Inflammatory macrophage (primary cell): ENCODE measurements around the gene CXCL17.

Source experiments
- DNase-seq, 2 donors: peaks; one replicate each; pipeline ENCODE4 v3.0.0-alpha.2; 2020 to 2022

The CXCL17 gene

DNA sequence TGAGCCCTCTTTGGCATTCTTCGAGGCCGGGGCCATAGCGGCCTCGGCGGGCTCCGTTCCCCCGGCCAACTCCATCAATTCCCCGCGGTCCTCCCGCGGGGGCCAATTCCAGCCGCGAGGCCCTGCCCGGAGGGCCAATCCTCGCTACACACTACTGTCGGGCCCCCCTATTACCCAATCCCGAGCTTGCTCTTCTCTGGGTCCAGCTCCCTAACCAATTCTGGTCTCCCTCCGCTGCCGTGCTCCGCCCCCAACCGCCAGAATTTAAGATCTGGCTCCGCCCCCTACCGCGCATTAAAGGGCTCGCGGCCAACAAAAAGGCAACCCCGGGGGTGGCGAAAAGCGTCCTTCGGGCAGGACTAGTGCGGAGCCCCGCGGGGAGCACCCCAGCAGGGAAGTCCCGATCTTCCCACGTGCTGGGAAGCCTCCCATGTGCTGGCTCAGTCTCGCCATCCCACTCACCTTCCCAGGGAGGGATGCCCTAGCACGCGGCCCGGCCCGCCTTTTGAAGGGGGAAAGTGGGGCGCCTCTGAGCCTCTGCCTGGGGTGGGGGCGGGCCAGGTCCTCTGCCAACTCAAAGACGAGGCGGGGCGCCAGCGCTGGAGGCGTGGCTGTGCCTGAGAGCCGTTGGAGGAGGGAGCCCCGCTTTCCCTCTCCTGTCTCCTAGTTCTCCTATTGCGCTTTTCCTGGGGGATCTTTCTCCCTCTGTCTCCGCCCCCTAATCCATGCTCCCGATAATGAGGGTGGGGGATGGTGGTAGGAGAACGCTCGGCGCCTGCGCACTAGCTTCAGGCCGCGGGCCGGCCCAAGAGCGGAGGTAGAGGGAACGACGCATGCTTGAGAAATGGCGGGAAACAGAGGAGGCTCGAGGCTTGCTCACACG, 19.0 kb downstream of the CXCL17 start:
- peak; percentile 70 for DNase-seq

DNA sequence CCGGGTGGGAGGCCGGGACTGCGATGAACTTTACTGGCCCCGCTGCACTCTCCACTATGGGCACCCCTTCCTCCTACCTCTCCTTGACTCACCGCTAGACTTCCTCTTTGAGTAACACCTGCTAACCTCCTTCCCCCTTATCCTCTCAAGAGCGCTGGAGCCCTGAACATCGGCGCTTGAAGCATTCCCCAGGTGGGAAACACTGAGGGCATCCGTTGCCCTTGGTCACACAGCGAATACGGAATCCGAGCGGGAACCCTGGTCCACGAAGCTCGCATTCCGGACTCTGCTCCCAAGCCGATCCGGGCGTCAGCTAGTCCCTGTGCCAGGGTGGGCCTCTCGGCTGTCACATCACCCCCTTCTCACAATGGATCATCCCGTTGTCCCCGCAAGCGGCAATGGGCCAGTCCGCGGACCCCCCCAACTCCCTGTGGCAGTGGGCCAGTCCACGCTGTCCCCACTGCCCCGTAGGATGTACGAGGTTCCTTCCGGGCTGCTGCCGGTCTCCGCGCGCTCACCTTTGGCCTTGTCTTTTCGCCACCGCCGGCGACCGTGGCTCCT, 19.8 kb downstream of the CXCL17 start:
- no peak for DNase-seq

DNA sequence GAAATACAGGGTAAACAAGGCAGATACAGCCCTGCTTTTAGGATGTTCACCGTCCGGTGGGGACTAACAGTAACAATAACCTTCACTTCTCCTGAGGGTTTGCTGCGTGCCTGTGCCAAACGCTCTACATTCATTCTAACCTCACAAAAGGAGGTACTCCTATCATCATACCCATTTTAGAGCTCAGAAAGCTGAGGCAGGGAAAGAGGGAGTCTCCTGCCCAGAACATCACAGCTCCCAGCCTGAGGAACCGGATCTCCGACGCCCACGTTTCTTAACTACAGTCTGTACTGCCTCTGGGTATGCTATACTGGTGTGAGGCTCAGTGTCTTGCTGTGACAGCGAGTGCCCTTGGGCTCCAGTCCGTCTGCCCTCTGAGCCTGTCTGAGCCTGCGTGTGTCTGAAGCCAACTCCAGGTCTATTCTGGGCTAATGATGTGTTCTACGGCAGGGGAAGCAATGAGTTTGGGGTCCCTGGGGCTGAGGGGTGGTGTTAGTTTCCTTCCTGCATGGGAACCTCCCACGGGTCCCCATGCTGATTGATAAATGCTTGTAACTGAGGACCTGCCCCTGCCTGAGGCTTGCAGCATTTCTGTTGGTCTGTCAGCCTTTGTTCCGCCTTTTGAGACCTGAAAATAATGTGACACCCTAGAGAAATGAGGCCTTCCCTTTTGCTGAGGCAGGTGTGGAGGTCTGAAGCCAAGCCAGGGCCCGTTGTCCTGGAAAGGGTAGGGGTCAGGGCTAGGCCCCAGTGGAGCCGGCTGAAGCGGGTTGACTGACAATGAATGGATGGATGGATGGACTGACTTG, 20.4 kb downstream of the CXCL17 start:
- DNase-seq = no peak

DNA sequence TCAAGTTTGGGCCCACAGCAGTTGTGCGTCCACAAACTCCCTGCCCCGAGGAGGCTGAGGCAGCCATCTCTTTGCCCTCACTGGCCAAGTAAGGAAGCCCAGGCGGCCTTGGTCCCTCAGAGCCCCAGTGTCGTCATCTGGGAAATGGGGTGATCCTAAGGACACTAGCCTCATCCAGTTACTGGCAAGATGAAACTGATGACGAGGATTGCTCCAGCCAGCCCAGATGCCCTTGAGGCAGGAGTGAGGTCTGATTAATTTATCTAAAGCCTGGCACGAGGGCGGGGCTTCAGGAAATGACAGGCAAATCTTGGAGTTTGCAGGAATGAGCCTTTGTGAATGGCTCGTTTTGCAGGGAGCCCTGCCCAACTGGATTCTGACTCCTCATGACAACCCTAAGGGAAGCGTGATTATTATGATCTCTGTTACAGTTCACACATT, 21.1 kb downstream of the CXCL17 start:
- no peak for DNase-seq

DNA sequence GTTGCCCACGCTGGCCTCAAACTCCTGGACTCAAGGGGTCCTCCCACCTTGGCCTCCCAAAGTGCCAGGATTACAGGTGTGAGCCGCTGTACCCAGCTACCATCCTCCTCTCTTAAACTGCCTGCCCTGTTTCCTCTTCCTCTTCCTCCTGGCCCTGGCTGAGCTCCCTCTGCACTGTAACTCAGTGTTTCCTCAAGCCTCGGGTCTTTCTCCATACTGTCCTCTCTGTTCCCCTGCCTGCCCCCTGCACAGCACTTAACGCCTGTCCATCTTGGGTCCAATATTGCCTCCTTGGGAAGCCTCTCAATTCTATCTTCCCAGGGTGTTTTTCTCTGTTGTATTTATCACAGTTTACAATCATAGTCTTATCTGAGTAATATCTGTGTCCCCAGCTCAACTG, 21.6 kb downstream of the CXCL17 start:
- no peak for DNase-seq

DNA sequence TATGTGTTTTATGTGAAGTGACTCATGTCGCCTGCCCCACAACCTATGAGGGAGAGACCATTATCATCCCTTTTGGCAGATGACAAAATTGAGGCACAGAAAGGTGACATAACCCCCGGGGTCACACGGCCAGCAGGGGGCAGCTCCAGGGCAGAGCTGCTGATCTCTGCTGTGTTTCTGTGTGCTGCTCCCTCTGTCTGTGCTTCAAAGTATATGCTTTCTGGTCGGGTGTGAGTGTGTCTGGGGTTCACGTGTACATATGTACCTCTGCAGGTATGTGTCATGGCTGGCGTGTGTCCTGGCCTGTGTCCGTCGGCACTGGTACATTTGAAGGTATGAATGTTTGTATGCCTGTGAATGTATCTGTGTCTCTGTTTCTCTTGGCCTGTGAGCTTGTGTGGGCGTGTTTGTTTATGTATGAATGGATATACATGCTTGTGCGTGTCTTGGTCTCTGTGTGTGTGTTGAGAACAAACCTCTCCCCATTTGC, 22.6 kb downstream of the CXCL17 start:
- peak; percentile 40 to 60 for DNase-seq

DNA sequence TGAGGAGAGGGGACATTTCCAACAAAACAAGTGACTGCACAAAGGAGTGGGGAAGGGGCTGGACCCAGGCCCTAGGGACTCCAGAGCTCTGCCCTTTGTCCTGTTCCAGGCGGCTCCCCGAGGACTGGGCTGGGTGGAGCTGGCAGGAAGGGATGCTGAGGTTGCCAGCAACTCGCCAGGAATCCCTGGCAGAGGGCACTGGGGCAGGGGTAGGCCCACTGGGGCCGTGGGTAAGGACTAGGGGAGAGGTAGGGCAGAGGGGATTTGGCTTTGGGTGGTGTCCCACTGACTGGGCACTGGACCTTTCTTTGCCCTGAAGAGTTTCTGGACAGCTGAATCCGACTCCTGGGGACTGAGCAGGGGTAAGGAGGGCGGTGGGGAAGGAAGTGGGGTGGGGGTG, 23.4 kb downstream of the CXCL17 start:
- no peak for DNase-seq

DNA sequence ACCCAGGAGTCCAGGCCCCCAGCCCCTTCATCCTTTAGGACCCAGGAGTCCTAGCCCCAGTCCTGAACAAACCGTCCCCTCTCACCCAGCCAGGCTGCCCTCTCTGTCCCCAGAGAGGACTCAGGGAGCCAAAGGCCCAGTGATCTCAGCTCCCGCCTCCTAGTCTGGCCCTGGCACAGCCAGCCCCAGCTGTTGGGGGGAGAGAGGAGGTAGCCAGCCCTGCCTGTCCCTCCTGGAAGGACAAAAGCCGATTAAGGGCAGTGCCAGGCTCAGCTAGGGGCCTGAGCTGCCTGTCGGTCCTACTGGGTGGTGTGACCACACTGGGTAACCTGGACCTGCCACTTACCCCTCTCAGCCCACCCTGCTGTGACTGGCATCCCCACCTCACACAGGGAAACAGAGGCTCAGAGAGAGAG, 30.1 kb downstream of the CXCL17 start:
- DNase-seq = no peak

DNA sequence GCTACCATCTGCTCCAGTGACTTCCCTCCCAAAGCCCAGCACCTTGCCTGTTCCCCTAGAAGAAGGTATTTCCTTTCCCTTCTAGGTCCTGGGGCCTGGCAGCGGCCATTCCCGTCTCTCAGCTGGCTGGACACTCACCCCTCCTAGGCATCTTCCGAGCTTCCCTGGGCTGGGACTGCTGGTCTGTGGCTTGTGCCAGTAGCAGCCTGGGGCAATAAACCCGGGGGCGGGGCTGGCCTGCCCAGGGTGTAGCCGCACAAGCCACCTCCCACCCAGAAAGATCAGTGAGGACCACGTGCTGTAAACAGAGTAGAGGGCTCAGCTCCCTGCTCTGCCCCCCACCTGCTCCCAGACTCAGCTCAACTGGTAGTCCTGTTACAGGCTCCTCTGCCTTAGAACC, 30.5 kb downstream of the CXCL17 start:
- no peak for DNase-seq

DNA sequence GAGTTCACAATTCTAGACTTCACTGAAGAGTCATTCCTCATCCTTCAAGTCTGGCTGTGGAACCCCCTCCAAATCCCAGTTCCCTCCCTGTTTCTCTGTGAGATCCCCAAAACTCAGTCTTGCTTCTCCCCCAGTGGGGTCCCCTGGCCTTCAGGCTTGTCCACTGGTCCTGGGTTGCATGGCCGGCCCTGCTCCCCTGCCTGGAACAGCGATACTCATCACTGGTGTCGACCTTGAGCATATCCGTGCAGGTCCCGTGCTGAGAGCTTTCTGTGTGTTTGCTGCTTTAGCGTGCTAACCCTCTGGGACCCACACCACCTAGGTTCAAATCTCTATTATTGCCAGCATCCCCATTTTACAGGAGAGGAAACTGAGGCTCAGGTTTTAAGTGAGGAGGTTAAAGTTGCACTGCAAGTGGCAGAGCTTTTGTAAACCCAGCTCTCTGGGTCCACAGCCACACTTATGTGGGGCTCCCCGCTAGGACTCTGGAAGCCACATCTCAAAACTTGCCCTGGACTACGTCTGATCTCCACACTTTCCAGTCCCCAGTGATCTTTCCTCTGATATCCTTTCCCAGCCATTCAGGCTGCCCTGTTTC, 31.1 kb downstream of the CXCL17 start:
- no peak for DNase-seq

DNA sequence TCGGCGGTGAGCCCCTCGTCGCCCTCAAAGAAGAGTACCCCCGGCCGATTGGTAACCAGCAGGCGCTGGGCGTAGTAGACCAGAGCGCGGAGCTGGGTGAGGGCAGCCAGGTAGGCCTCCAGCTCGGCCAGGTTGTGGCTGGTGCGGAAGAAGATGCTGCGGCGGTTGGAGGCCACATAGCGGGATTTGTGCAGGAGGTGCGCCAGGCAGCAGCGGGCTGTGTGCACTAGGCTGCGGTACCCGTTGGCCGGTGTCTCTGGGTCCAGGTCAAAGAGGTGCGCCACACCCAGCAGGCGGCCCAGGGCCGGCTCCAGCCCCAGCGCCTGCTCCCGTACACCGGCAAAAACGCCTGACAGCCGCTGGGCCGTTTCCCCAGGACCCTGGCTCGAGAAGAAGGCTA, 32.4 kb downstream of the CXCL17 start:
- DNase-seq = no peak

DNA sequence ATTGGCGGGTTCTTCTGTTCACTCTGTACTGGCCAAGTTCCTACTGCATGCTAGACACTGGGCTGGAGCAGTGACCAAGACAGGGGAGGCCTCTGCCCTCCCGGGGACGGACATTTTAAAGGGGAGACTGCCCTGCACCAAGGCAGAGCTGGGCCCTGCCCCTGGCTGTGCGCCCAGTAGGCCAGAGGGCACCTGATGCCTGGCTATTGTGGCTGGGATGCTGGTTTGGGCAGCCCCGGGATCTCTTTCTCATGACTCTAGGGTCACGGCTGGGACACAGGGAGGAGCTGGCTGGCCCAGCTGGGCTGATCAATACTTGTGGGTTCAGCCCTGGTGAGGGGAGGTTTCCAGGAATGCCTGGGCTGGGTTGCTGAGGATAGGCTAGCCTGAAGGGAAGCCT, 33.3 kb downstream of the CXCL17 start:
- no peak for DNase-seq

DNA sequence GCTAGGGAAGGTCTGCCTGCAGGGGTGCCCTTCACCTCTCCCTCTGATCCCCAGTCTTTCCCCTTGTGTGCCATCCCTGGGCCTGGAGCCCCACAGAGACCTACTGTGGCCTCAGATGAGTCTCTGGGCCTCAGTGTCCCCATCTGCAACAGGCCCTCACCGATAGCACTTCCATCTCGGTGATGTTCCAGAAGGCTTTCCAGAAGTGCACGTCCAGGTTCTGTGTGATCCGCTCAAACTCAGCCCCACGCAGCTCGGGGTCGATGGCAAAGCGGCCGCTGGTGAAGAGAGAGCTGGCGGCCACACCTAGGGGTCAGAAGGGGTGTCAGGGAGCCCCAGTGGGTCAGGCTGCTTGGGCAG, 35.0 kb downstream of the CXCL17 start:
- DNase-seq = no peak

DNA sequence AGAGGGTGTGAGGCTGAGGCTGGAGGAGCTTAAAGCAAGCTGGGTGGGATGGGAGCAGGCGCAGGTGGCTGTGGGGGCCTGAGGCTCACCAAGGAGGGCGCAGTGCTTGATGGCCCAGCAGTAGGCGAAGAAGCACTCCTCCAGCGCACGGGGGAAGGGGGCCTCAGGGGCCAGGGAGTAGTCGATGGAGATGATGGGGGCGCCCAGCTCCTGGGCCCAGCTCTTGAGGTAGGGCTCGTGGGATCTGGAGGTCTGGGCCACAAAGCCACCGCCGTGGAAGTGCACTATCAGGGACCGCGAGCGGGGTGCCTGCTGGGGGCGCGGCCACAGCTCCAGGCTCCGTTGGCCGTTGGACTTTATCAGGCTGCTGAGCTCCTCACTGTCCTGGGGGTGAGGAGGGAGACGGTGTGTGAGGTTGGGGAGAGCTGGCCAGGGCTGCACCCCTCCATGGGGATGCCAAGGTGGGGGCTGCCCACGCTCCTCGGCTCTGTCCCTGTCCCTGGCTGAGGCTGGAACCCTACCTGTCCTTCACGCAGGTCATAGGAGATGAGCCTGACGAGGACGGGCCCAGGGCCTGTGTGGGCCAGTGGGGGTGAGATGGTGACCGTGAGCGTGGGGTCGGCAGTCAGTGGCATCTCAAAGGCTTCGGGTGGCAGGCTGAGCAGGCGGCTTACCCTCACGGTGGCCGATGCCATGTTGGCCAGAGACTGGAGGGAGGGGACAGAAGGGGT, 35.5 kb downstream of the CXCL17 start:
- no peak for DNase-seq

DNA sequence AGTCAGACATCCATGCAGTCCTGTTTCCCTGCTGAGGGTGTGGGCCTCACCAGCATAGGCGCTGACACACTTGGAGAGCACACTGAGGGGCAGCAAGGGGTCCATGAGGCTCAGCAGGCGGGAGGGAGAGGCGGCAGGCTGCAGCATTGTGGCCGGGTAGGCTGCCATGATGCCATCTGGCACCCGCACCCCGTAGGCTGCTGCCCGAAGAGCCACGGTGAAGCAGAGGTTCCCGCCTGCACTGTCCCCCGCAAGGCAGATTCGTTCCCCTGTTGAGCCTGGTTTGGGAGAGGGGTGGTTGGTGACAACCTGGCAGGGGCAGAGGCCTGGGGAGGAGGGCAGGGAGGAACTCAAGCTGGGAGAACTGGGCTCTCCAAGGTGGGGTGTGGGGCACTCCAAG, 36.6 kb downstream of the CXCL17 start:
- DNase-seq = no peak

DNA sequence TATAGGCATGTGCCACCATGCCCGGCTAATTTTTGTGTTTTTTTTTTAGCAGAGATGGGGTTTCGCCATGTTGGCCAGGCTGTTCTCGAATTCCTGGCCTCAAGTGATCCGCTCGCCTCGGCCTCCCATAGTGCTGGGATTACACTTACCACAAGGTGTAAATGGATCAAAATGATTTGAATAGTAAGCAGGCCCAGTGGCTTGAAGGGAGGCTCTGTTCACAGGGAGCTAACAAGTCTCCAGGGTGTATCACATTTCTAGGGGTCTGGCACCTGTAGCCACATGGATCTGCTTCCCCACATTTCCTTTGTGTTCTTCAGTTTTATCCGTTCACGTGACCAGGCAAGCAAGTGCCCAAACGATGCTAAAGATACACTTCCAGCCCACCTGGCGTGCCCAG, 39.2 kb downstream of the CXCL17 start:
- DNase-seq = no peak

DNA sequence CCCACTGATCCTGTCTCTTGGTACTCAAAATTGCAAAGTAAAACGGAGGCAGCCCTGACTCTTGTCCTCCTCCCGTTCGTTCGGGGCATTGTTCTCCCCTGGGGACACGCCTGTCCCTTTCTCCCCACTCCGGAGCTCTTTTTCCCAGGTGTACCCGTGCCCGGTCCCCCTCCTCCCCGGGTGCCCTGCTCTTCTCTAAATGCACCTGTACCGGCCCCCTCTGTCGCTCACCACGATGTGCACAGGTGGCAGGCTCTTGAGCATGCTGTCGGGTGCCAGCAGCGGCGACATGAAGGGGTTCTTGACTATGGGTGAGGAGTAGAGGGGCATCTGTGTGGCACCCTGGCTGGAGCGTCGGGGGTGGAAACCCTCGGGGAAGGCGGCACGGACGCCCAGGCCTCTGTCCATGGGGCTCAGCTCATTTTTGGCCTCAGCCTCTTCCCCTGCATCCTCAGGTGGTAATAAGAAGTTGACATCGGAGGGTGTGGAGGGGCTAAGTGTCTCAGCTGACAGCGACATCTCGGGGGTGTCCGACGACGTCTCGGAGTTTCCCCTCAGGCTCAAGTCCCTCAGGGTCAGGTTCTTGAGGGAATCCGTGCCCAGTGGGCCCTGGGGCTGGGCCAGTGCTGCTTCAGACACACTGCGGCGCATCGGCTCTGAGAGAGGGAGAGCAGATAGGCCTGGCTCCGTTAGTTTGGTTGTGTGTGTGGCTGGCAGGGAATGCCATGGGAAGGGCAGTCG, 40.2 kb downstream of the CXCL17 start:
- DNase-seq = no peak

DNA sequence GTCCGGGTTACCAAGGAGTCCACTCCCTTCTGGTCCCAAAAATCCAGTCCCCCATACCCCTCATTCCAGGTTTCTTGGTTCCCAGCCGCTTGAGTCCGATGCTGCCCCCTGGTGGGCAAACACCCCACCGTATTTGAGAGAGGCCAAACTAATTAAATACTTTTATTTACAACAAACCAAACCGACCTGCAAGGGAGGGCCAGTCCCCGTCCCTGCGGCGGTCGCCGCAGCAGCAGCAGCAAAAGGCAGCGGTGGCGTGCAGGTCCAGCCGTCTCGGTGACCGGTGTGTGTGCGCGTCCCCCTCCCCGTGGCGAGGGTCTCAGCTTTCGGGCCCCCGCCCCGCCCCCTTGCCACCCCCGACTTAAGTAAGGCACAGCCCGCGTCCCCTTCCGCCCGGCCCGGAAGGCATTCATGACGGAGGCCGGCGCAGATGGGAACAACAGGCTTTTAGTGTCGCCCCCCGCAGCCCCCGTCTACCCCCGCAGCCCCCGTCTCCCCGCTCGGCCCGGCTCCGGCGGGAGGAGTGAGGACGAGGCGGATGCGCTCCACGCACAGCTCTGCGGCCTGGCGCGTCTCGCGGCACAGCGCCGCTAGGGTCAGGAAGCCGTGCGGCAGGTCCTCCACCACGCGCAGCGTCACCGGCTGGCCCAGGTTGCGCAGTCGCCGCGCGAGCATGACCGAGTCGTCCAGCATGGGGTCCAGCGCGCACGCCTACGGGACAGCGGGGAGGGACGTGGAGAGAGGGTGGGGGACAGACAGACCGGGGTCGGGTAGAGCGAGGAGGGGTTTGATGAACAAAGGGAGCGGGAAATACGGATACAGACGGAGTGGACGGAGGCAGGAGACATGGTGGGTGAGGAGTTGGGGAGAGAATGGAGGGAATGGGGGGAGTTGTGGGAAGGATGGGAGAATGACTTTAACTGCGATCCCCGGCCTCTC, 41.1 kb downstream of the CXCL17 start:
- peak; percentile 62 to 65 for DNase-seq

DNA sequence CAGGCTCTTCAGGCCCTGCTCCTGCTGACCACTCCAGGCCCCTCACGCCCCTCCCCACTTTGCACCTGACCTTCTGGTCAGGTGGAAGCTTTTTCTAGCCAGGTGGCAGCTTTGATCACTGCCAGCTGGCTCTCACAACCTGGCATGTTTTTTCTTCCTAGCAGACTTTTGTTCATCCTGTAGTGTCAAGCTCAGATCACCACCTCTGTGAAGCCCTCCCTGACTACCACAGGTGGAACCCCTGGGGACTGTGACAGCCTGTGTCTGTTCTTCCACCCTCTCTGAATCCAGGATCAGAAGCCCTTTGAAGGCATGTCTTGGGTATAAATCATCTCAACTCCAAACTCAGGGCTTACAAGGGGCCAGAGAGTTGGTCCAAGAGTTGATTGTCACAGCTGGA, 42.3 kb downstream of the CXCL17 start:
- no peak for DNase-seq
